ENCODE results near the gene GAREM1. TPM values are rescaled to one million over a fixed set of nuclear protein-coding genes. Genes with fewer than 3 reads are reported as not detected.

GAREM1 gene
- total and polyA plus RNA-seq, 2 experiments from 2014 or later: 6.9 to 7.1 TPM

DNA sequence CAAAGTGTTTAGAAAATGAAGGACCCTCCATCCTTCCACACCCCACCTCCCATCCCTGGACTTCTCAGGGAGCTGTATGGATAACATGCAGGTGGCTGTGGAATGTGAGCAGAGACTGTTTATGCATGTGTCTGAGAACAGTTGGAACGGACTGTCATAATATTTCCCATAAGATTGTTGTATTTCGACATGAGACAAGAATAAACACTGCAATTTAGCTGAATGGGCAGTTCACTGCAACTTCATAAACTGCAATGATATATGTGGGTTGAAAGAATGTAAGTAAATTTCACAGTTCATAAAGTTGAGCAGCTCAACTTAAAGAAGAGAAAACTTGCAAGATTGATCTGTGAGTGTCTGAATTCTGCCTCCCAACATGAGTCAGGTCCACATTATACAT, 206.3 kb downstream of the GAREM1 start:
- H3K36me3 ChIP-seq (replicated peaks; ENCODE audit: insufficient read depth, low read depth): no peaks in the 10 kb centered on the region
- no peak for TF ChIP-seq EZH2phosphoT487 (IDR thresholded peaks at IDR 0.05; ENCODE audit: low read depth, severe bottlenecking, unreplicated experiment)
- no peak for TF ChIP-seq EZH2 (IDR thresholded peaks at IDR 0.05; ENCODE audit: borderline replicate concordance)
- TF ChIP-seq CTCF (IDR thresholded peaks at IDR 0.05; ENCODE audit: poor library complexity): no peak
- peak overlapping the region; percentile 23 for H3K4me2 ChIP-seq
- no peak overlapping the region for H3K4me3 ChIP-seq
- H3K9me2 ChIP-seq (replicated peaks; ENCODE audit: insufficient read depth): no peaks in the 10 kb centered on the region
- H2AFZ ChIP-seq: no peak overlapping the region
- peaks cover 10% of the 10 kb centered on the region for H3K4me1 ChIP-seq (ENCODE audit: insufficient read depth)
- no peaks in the 10 kb centered on the region for H4K20me1 ChIP-seq (ENCODE audit: insufficient read depth, poor library complexity, severe bottlenecking)
- H3K79me2 ChIP-seq: no peaks in the 10 kb centered on the region
- no peak for DNase-seq (ENCODE audit: low spot score)
- 35% methylated on average over 2 of the region's 2 CpGs for WGBS (ENCODE audit: low lambda C conversion rate, missing lambda C conversion rate)
- no peak overlapping the region for H3K27ac ChIP-seq
- no peaks in the 10 kb centered on the region for H3K27me3 ChIP-seq
- H3K9me3 ChIP-seq (ENCODE audit: low read depth): no peaks in the 10 kb centered on the region

GRCh38 chr18:32262092-32262491, 208.6 kb downstream of the GAREM1 start:
- Histone ChIP-seq H3K27me3 (no peaks in the 10 kb centered on the region), H3K79me2 (no peaks in the 10 kb centered on the region), H3K27ac (no peak overlapping the region), H3K9me2 (replicated peaks; ENCODE audit: insufficient read depth) (no peaks in the 10 kb centered on the region), H3K9me3 (ENCODE audit: low read depth) (no peaks in the 10 kb centered on the region), H3K4me1 (ENCODE audit: insufficient read depth) (peaks cover 16% of the 10 kb centered on the region), H3K4me2 (no peak overlapping the region), H4K20me1 (ENCODE audit: insufficient read depth, poor library complexity, severe bottlenecking) (no peaks in the 10 kb centered on the region), H3K36me3 (replicated peaks; ENCODE audit: insufficient read depth, low read depth) (no peaks in the 10 kb centered on the region), H3K4me3 (no peak overlapping the region), H2AFZ (no peak overlapping the region)
- no peak for TF ChIP-seq EZH2phosphoT487 (IDR thresholded peaks at IDR 0.05; ENCODE audit: low read depth, severe bottlenecking, unreplicated experiment)
- TF ChIP-seq CTCF (IDR thresholded peaks at IDR 0.05; ENCODE audit: poor library complexity): no peak
- TF ChIP-seq EZH2 (IDR thresholded peaks at IDR 0.05; ENCODE audit: borderline replicate concordance): no peak
- WGBS (ENCODE audit: low lambda C conversion rate, missing lambda C conversion rate): 86% methylated on average over 1 of the region's 1 CpG
- no peak for DNase-seq (ENCODE audit: low spot score)

- H3K9me2 ChIP-seq (replicated peaks; ENCODE audit: insufficient read depth): no peaks in the 10 kb centered on the region
- 96% methylated on average over 5 of the region's 5 CpGs for WGBS (ENCODE audit: low lambda C conversion rate, missing lambda C conversion rate)
- peaks cover 16% of the 10 kb centered on the region for H3K4me1 ChIP-seq (ENCODE audit: insufficient read depth)
- H3K79me2 ChIP-seq: no peaks in the 10 kb centered on the region
- no peak for DNase-seq (ENCODE audit: low spot score)
- H3K27me3 ChIP-seq: no peaks in the 10 kb centered on the region
- no peaks in the 10 kb centered on the region for H4K20me1 ChIP-seq (ENCODE audit: insufficient read depth, poor library complexity, severe bottlenecking)
- H3K9me3 ChIP-seq (ENCODE audit: low read depth): no peaks in the 10 kb centered on the region
- no peaks in the 10 kb centered on the region for H3K36me3 ChIP-seq (replicated peaks; ENCODE audit: insufficient read depth, low read depth)
- no peak overlapping the region for H3K4me2 ChIP-seq
- no peak overlapping the region for H3K27ac ChIP-seq
- H2AFZ ChIP-seq: no peak overlapping the region
- no peak overlapping the region for H3K4me3 ChIP-seq
- TF ChIP-seq EZH2 (IDR thresholded peaks at IDR 0.05; ENCODE audit: borderline replicate concordance): no peak
- no peak for TF ChIP-seq CTCF (IDR thresholded peaks at IDR 0.05; ENCODE audit: poor library complexity)
Measured at GRCh38 chr18:32261003-32261402, 209.7 kb downstream of the GAREM1 start.

DNA sequence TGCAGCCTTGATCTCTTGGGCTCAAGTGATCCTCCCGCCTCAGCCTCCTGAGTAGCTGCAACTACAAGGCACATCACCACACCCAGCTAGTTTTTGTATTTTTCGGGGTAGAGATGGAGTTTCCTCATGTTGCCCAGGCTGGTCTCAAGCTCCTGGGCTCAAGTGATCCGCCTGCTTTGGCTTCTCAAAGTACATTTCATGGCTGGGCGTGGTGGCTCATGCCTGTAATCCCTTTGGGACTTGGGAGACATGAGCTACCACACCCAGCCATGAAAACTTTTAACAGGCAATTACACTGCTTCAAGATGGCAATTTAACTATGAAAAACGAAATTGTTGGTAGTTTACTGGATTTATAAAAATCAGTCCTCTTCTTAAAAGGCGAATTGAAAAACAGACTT, 211.1 kb downstream of the GAREM1 start:
- no peak overlapping the region for H3K27ac ChIP-seq

More for the DNA sequence above, 211.1 kb downstream of the GAREM1 start:
- DNase-seq (ENCODE audit: low spot score): no peak
- Histone ChIP-seq H3K9me2 (replicated peaks; ENCODE audit: insufficient read depth) (no peaks in the 10 kb centered on the region), H2AFZ (no peak overlapping the region), H3K79me2 (no peaks in the 10 kb centered on the region), H3K4me1 (ENCODE audit: insufficient read depth) (peaks cover 6% of the 10 kb centered on the region), H3K9me3 (ENCODE audit: low read depth) (no peaks in the 10 kb centered on the region), H3K4me3 (no peak overlapping the region), H3K27me3 (no peaks in the 10 kb centered on the region), H4K20me1 (ENCODE audit: insufficient read depth, poor library complexity, severe bottlenecking) (no peaks in the 10 kb centered on the region), H3K4me2 (no peak overlapping the region), H3K36me3 (replicated peaks; ENCODE audit: insufficient read depth, low read depth) (no peaks in the 10 kb centered on the region)
- WGBS (ENCODE audit: low lambda C conversion rate, missing lambda C conversion rate): 81% methylated on average over 6 of the region's 6 CpGs
- TF ChIP-seq EZH2phosphoT487 (IDR thresholded peaks at IDR 0.05; ENCODE audit: low read depth, severe bottlenecking, unreplicated experiment): no peak
- TF ChIP-seq EZH2 (IDR thresholded peaks at IDR 0.05; ENCODE audit: borderline replicate concordance): no peak
- TF ChIP-seq CTCF (IDR thresholded peaks at IDR 0.05; ENCODE audit: poor library complexity): no peak
